Measurements from ENCODE around the gene ZNF365. TPM values are rescaled to one million over a fixed set of nuclear protein-coding genes. Genes with fewer than 3 reads are reported as not detected.
A peak's percentile ranks its signal among the peaks of the same experiment; 100 is the strongest.

The ZNF365 gene
- total and polyA plus RNA-seq, 9 of the 15 experiments (the other 6 are each of a cell fraction or from before 2014, with no cell fraction given): 0.03 to 0.04 TPM; not detected in 7

DNA sequence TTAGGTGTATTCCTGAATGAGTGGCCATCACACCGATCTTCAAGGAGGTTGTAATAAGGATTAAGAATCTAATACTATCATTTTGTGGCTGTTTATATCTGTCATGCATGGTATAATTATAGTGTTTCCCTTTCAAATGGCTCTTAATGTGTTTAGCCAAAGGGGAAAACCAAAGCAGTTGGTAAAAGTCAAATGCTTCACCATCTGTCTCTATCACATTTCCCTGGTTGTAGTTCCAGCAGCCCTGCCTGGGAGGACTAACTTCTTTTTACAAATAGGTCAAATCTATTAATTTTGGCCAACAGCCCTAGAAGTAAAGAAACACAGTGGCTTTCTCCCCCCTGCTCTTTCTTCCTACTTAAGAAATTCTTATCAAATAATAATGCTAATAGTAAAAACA is 56.7 kb downstream of the ZNF365 start:
- Histone ChIP-seq H3K4me1 (replicated peaks in 1 of 2; ENCODE audit: control insufficient read depth in 2 of 2, insufficient read depth in 2 of 2, low read length in 2 of 2) (no peaks in the 10 kb centered on the region), H3K9me1 (ENCODE audit: control insufficient read depth, insufficient read depth, low read length) (no peaks in the 10 kb centered on the region), H3K9ac (ENCODE audit: insufficient read depth in 1 of 2, low read depth in 2 of 2, low read length in 2 of 2) (no peak overlapping the region), H3K36me3 (ENCODE audit: control insufficient read depth, insufficient read depth, low read length) (no peaks in the 10 kb centered on the region), H3K27ac (ENCODE audit: extremely low read depth, low read depth, low read length) (no peak overlapping the region), H3K79me2 (ENCODE audit: control insufficient read depth, insufficient read depth, low read length) (no peaks in the 10 kb centered on the region), H3K9me3 (replicated peaks; ENCODE audit: control insufficient read depth, insufficient read depth, low read depth, low read length) (no peaks in the 10 kb centered on the region), H2AFZ (ENCODE audit: low read depth, low read length) (no peak overlapping the region), H3K4me2 (ENCODE audit: insufficient read depth, low read length) (no peak overlapping the region), H4K20me1 (replicated peaks; ENCODE audit: control insufficient read depth, insufficient read depth, low read length) (no peaks in the 10 kb centered on the region), H3K27me3 (ENCODE audit: control insufficient read depth in 2 of 2, insufficient read depth in 2 of 2, low read length in 2 of 2) (no peaks in the 10 kb centered on the region), H3K4me3 (no peak overlapping the region)
- BruUV-seq (replicated peaks): no TSS peak
- ATAC-seq (no peak), DNase-seq (ENCODE audit: extremely low read depth in 1 of 4, low spot score in 3 of 4) (no peak), FAIRE-seq (no peak)
- TF ChIP-seq ZNF324 (CRISPR knock-in tag; IDR thresholded peaks at IDR 0.05): no peak
- TF ChIP-seq PCBP1 (IDR thresholded peaks at IDR 0.05; ENCODE audit: low read depth, low read length, poor library complexity, severe bottlenecking): no peak
- TF ChIP-seq, protein P1, sequence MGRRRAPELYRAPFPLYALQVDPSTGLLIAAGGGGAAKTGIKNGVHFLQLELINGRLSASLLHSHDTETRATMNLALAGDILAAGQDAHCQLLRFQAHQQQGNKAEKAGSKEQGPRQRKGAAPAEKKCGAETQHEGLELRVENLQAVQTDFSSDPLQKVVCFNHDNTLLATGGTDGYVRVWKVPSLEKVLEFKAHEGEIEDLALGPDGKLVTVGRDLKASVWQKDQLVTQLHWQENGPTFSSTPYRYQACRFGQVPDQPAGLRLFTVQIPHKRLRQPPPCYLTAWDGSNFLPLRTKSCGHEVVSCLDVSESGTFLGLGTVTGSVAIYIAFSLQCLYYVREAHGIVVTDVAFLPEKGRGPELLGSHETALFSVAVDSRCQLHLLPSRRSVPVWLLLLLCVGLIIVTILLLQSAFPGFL (CRISPR knock-in tag; IDR thresholded peaks at IDR 0.05): no peak
- WGBS (ENCODE audit: insufficient coverage, low coverage, missing lambda C conversion rate): 0% methylated on average over 1 of the region's 1 CpG
- in situ Hi-C loops (cut with MboI) (loop anchor here (25.0 kb wide), 1 partner anchor 1306 kb away; no protein-coding TSS in a partner anchor), intact Hi-C loops (cut with micrococcal nuclease) (no loop called here)
- ChIA-PET CTCF (ENCODE audit: low intra/inter-chr PET ratio) (no interaction called here), POLR2A (no interaction called here)

DNA sequence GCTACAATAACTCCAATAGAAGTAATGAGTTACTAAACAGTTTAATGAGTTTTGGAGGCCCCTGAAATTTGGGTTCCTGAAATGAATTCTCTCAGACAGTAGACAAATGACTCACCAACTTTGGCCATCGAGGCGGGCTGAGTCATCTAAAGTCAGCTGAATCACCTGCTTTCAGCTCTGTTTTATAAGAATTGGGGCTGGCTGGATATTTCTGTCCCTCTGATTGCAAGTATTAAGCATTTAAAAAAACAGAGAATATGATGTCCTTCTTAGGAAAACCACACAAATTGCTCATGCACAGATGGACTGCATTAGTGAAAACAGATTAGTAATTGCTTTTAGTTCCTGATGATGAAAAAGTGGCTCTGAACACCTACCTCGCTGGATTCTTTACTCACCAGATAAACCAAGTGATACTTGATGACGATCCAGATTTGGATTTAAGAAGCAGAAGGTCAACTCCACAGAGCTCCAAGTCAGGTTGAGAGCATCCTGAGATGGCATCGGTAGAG is 59.1 kb downstream of the ZNF365 start:
- H3K4me2 ChIP-seq (ENCODE audit: insufficient read depth, low read length): no peak overlapping the region
- ChIA-PET CTCF (ENCODE audit: low intra/inter-chr PET ratio) (no interaction called here), POLR2A (interaction anchor here (0.6 to 0.9 kb wide), 3 partner anchors 15 to 59 kb away, joined by 3 to 5 read pairs (median 3); no protein-coding TSS in a partner anchor)
- peak; percentile 17 to 23 (median 20) for DNase-seq (ENCODE audit: extremely low read depth in 1 of 4, low spot score in 3 of 4)
- no peaks in the 10 kb centered on the region for H3K36me3 ChIP-seq (ENCODE audit: control insufficient read depth, insufficient read depth, low read length)
- BruUV-seq (replicated peaks): no TSS peak
- no peaks in the 10 kb centered on the region for H3K9me1 ChIP-seq (ENCODE audit: control insufficient read depth, insufficient read depth, low read length)
- no peaks in the 10 kb centered on the region for H3K4me1 ChIP-seq (replicated peaks in 1 of 2; ENCODE audit: control insufficient read depth in 2 of 2, insufficient read depth in 2 of 2, low read length in 2 of 2)
- in situ Hi-C loops (cut with MboI): loop anchor here (25.0 kb wide), 1 partner anchor 1304 kb away; no protein-coding TSS in a partner anchor
- H3K79me2 ChIP-seq (ENCODE audit: control insufficient read depth, insufficient read depth, low read length): no peaks in the 10 kb centered on the region
- no peak overlapping the region for H3K9ac ChIP-seq (ENCODE audit: insufficient read depth in 1 of 2, low read depth in 2 of 2, low read length in 2 of 2)
- no peak overlapping the region for H3K27ac ChIP-seq (ENCODE audit: extremely low read depth, low read depth, low read length)
- no peaks in the 10 kb centered on the region for H4K20me1 ChIP-seq (replicated peaks; ENCODE audit: control insufficient read depth, insufficient read depth, low read length)
- no peaks in the 10 kb centered on the region for H3K27me3 ChIP-seq (ENCODE audit: control insufficient read depth in 2 of 2, insufficient read depth in 2 of 2, low read length in 2 of 2)
- no peak overlapping the region for H3K4me3 ChIP-seq
- no peaks in the 10 kb centered on the region for H3K9me3 ChIP-seq (replicated peaks; ENCODE audit: control insufficient read depth, insufficient read depth, low read depth, low read length)
- no peak for ATAC-seq
- intact Hi-C loops (cut with micrococcal nuclease): no loop called here
- H2AFZ ChIP-seq (ENCODE audit: low read depth, low read length): no peak overlapping the region
- 0% methylated on average over 5 of the region's 5 CpGs for WGBS (ENCODE audit: insufficient coverage, low coverage, missing lambda C conversion rate)
- no peak for FAIRE-seq
- TF ChIP-seq FOSL1 (tag; conservative IDR thresholded peaks at IDR 0.05) (peak; percentile 91), JUNB (CRISPR knock-in tag; conservative IDR thresholded peaks at IDR 0.05) (0 out of 2 replicates have a peak, but pooled peaks have one; percentile 16), DPF2 (IDR thresholded peaks at IDR 0.05) (peak; percentile 36; the same call in 1 of the 2 replicates), ZNF316 (IDR thresholded peaks at IDR 0.05) (peak; percentile 29; the same call in 1 of the 2 replicates), NFE2 (IDR thresholded peaks at IDR 0.05; ENCODE audit: low read depth) (peak; percentile 47; the same call in 1 of the 2 replicates), FOS (IDR thresholded peaks at IDR 0.05; ENCODE audit: extremely low read depth, insufficient read length) (peak; percentile 31), RNF2 (IDR thresholded peaks at IDR 0.05) (no peak), LARP7 (IDR thresholded peaks at IDR 0.05) (no peak), ZC3H11A (IDR thresholded peaks at IDR 0.05; ENCODE audit: low read depth, low read length) (no peak), C11orf30 (IDR thresholded peaks at IDR 0.05; ENCODE audit: low read depth) (peak; percentile 65), MAFK (IDR thresholded peaks at IDR 0.05; ENCODE audit: low read length) (peak; percentile 56; the same call in 1 of the 2 replicates), HNRNPK (IDR thresholded peaks at IDR 0.05; ENCODE audit: low read depth, low read length, poor library complexity, severe bottlenecking) (no peak)
- TF ChIP-seq, protein P2, sequence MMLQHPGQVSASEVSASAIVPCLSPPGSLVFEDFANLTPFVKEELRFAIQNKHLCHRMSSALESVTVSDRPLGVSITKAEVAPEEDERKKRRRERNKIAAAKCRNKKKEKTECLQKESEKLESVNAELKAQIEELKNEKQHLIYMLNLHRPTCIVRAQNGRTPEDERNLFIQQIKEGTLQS (IDR thresholded peaks at IDR 0.05): peak; percentile 87
- TF ChIP-seq, protein P2 (CRISPR knock-in tag; conservative IDR thresholded peaks at IDR 0.05): no peak
